Tracheal epithelial cell (primary cell): Measurements from ENCODE around the gene SMARCA4. TPM values are rescaled to one million over a fixed set of nuclear protein-coding genes. Genes with fewer than 3 reads are reported as not detected.

Experiments
- total RNA-seq: library from RNA; depleted of rRNA; stranded (reverse); fragments of >200 nt; gene quantifications from 2 replicates; pipeline ENCODE4 v1.2.1, GENCODE V29; 2014

SMARCA4 gene
- 82.2 and 112 TPM in 2 replicates for total RNA-seq

DNA sequence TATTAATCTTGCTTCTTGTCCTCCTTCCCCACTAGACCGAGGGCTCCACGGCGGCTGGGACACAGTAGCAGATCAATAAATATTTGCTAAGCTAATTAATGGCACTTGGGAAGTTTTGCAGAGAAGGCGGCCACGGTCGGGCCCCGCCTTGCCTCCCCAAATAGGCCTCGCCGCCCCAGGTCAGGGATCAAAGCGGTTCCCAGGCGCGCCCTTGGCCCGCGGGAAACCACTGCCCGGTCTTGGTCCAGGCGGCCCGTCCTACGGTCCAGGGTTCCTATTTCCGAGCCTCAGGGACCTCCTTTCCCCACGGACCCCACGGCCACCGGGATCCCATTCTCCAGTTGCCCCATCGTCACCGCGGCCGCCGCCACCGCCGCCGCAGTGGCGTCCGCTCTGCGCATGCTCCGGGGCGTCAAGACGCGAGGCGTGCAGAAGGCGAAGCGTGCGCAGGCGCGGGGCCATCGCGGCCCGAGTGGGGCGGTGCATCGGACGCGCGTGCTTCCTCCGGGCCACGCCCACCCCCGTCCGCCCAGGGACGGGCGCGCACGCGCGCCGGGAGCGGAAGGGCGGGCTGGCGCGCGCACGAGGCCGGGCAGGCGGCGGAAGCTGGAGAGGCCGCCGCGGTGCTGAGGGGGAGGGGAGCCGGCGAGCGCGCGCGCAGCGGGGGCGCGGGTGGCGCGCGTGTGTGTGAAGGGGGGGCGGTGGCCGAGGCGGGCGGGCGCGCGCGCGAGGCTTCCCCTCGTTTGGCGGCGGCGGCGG is at the start of gene SMARCA4:
SMARCA4 (plus strand) TSS at position 717 of the 759 bp plus-strand sequence. CDS start 23,122 bp downstream, outside the sequence.

DNA sequence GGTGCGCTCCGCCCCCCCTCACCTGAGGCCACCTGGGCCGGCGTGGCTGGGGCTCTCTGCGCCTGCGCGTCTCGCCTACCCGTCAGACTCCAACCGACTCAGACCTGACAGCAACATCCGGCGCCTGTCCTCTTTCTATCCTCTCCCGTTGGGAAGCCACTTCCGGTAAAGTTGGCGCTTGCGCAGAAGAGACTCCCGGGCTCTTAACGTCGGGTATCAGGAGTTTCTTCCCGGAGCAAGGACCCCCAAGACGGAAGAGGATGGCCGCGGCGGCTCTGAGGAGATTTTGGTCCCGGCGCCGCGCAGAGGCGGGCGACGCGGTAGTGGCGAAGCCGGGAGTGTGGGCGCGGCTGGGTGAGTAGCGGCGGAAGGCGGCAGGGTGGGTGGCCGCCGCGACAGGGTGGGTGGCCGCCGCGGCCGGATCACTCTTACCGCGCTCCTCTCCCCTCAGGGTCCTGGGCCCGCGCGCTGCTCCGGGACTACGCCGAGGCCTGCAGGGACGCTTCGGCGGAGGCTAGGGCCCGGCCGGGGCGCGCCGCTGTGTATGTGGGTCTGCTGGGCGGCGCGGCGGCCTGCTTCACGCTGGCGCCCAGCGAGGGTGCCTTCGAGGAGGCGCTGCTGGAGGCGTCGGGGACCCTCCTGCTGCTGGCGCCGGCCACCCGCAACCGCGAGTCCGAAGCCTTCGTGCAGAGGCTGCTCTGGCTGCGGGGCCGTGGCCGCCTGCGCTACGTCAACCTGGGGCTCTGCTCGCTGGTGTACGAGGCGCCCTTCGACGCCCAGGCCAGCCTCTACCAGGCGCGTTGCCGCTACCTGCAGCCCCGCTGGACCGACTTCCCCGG is 32.0 kb upstream of the SMARCA4 start, which contains the start of the genes TIMM29 and YIPF2:
TIMM29 (plus strand) TSS at position 249 of the 839 bp plus-strand sequence; CDS start at position 261, 12 bp downstream.
YIPF2 (minus strand) TSS at position 77 of the 839 bp plus-strand sequence. CDS start 229 bp downstream, outside the sequence.

DNA sequence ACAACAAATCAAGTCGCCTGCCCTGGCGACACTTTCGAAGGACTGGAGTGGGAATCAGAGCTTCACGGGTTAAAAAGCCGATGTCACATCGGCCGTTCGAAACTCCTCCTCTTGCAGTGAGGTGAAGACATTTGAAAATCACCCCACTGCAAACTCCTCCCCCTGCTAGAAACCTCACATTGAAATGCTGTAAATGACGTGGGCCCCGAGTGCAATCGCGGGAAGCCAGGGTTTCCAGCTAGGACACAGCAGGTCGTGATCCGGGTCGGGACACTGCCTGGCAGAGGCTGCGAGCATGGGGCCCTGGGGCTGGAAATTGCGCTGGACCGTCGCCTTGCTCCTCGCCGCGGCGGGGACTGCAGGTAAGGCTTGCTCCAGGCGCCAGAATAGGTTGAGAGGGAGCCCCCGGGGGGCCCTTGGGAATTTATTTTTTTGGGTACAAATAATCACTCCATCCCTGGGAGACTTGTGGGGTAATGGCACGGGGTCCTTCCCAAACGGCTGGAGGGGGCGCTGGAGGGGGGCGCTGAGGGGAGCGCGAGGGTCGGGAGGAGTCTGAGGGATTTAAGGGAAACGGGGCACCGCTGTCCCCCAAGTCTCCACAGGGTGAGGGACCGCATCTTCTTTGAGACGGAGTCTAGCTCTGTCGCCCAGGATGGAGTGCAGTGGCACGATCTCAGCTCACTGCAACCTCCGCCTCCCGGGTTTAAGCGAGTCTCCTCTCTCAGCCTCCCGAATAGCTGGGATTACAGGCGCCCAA is 128.6 kb downstream of the SMARCA4 start, which contains the start of gene LDLR:
LDLR (plus strand) TSS at position 210 of the 760 bp plus-strand sequence; CDS start at position 296, 86 bp downstream.

Other genes starting within 250 kb of the SMARCA4 start
- gene DNM2, start 243.0 kb upstream of the SMARCA4 start, total RNA-seq = 70.3 and 94.5 TPM in 2 replicates
- 44.5 and 52.1 TPM in 2 replicates for gene TMED1, start 124.8 kb upstream of the SMARCA4 start, total RNA-seq
- under 0.01 and 1.7 TPM in 2 replicates for gene C19orf38, start 112.6 kb upstream of the SMARCA4 start, total RNA-seq
- gene CARM1, start 89.5 kb upstream of the SMARCA4 start, total RNA-seq = 15.8 and 18.8 TPM in 2 replicates
- 114 and 190 TPM in 2 replicates for gene YIPF2, start 32.4 kb upstream of the SMARCA4 start, total RNA-seq
- 43.1 and 60.3 TPM in 2 replicates for gene TIMM29, start 32.2 kb upstream of the SMARCA4 start, total RNA-seq
- gene LDLR, start 128.4 kb downstream of the SMARCA4 start, total RNA-seq = 156 and 170 TPM in 2 replicates
- gene SPC24, start 194.8 kb downstream of the SMARCA4 start, total RNA-seq = 0.64 and 4.8 TPM in 2 replicates
- 13.0 and 21.7 TPM in 2 replicates for gene KANK2, start 236.5 kb downstream of the SMARCA4 start, total RNA-seq